A549 (cell line): ENCODE measurements around the gene AMZ2.

Source experiments
- BHLHE40 ChIP-seq: IDR thresholded peaks from 2 replicates; pipeline ENCODE4 v1.6.1; 2012; ENCODE audit warnings: low read depth, low read length, inconsistent platforms
- CHD2 ChIP-seq: fragments of 150-350 bp; IDR thresholded peaks from 2 replicates; pipeline ENCODE4 v1.6.1; 2014; ENCODE audit warnings: low read length; ENCODE audit not compliant: partially characterized antibody
- EHMT2 ChIP-seq: fragments of 200-600 bp; sonication (generic); IDR thresholded peaks from 2 replicates; pipeline ENCODE4 v1.6.1; 2016; ENCODE audit warnings: antibody characterized with exemption, low read depth, mild to moderate bottlenecking, moderate library complexity
- EP300 ChIP-seq, 2 experiments: fragments of >200 bp; sonication (Bioruptor Twin); formaldehyde crosslinking; IDR thresholded peaks; 2 replicates in 1 of 2; 3 replicates in 1 of 2; pipeline ENCODE4 v1.6.1; 2016 to 2017
- ESRRA ChIP-seq: fragments of 150-350 bp; IDR thresholded peaks from 2 replicates; pipeline ENCODE4 v1.6.1; 2014; ENCODE audit warnings: mild to moderate bottlenecking, low read length, borderline replicate concordance
- JUNB ChIP-seq: fragments of >200 bp; sonication (Bioruptor Twin); formaldehyde crosslinking; IDR thresholded peaks from 2 replicates; pipeline ENCODE4 v1.6.1; 2016
- MAFK ChIP-seq: fragments of 450-650 bp; IDR thresholded peaks from 2 replicates; pipeline ENCODE4 v1.6.1; 2014; ENCODE audit not compliant: partially characterized antibody
- POLR2A ChIP-seq: IDR thresholded peaks from 2 replicates; pipeline ENCODE4 v1.6.1; 2012; ENCODE audit warnings: mild to moderate bottlenecking, low read length
- TFCP2L1 ChIP-seq: fragments of 250-450 bp; sonication (Bioruptor Pico); IDR thresholded peaks from 2 replicates; pipeline ENCODE4 v1.5.0; 2021; ENCODE audit warnings: mild to moderate bottlenecking
- ZFP36 ChIP-seq: fragments of 450-650 bp; IDR thresholded peaks from 2 replicates; pipeline ENCODE4 v1.6.1; 2014; ENCODE audit warnings: borderline replicate concordance; ENCODE audit not compliant: partially characterized antibody
- TF ChIP-seq, protein P1 (sequence below): fragments of >200 bp; sonication (Bioruptor Twin); formaldehyde crosslinking; IDR thresholded peaks from 3 replicates; pipeline ENCODE4 v1.5.1; 2016
- TF ChIP-seq, protein P2 (sequence below): fragments of 450-650 bp; IDR thresholded peaks from 2 replicates; pipeline ENCODE4 v1.6.1; 2014; ENCODE audit warnings: antibody characterized with exemption
- TF ChIP-seq, protein P3 (sequence below): fragments of 200-600 bp; sonication (generic); IDR thresholded peaks from 2 replicates; pipeline ENCODE4 v1.6.1; 2016; ENCODE audit warnings: antibody characterized with exemption, mild to moderate bottlenecking, moderate library complexity
- TF ChIP-seq, protein P4 (sequence below): IDR thresholded peaks from 2 replicates; pipeline ENCODE4 v1.6.1; 2012

DNA sequence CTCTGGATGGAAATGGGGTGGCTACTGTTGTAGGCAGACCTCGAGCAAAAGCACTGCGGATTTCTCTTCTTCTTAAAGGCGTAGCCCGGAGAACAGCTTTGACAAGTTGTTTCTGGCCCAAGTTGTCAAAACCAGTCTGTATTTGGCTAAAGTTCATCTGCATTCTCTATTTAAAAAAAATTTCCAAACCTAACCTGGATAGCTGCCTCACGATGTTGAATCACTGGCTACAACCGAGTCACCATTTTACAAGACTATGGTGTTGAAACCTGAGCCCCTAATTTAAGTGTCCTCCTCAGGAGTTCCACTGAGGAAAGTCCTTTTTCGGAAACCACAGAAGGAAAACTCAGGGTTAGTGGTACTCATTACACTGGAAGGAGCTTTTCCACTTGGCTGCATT is 41.6 kb downstream of the AMZ2 start:
- TF ChIP-seq, protein P1, sequence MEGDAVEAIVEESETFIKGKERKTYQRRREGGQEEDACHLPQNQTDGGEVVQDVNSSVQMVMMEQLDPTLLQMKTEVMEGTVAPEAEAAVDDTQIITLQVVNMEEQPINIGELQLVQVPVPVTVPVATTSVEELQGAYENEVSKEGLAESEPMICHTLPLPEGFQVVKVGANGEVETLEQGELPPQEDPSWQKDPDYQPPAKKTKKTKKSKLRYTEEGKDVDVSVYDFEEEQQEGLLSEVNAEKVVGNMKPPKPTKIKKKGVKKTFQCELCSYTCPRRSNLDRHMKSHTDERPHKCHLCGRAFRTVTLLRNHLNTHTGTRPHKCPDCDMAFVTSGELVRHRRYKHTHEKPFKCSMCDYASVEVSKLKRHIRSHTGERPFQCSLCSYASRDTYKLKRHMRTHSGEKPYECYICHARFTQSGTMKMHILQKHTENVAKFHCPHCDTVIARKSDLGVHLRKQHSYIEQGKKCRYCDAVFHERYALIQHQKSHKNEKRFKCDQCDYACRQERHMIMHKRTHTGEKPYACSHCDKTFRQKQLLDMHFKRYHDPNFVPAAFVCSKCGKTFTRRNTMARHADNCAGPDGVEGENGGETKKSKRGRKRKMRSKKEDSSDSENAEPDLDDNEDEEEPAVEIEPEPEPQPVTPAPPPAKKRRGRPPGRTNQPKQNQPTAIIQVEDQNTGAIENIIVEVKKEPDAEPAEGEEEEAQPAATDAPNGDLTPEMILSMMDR, result no peak
- TF ChIP-seq, protein P2, sequence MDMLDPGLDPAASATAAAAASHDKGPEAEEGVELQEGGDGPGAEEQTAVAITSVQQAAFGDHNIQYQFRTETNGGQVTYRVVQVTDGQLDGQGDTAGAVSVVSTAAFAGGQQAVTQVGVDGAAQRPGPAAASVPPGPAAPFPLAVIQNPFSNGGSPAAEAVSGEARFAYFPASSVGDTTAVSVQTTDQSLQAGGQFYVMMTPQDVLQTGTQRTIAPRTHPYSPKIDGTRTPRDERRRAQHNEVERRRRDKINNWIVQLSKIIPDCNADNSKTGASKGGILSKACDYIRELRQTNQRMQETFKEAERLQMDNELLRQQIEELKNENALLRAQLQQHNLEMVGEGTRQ, result no peak
- TF ChIP-seq JUNB, result no peak
- no peak for TF ChIP-seq BHLHE40
- TF ChIP-seq EHMT2, result no peak
- TF ChIP-seq CHD2, result no peak
- TF ChIP-seq ESRRA, result no peak
- TF ChIP-seq EP300 (IDR thresholded peaks at IDR 0.05), result no peak
- no peak for TF ChIP-seq TFCP2L1 (CRISPR knock-in tag)
- no peak for TF ChIP-seq POLR2A
- TF ChIP-seq ZFP36, result no peak
- TF ChIP-seq MAFK, result no peak
- TF ChIP-seq, protein P3, sequence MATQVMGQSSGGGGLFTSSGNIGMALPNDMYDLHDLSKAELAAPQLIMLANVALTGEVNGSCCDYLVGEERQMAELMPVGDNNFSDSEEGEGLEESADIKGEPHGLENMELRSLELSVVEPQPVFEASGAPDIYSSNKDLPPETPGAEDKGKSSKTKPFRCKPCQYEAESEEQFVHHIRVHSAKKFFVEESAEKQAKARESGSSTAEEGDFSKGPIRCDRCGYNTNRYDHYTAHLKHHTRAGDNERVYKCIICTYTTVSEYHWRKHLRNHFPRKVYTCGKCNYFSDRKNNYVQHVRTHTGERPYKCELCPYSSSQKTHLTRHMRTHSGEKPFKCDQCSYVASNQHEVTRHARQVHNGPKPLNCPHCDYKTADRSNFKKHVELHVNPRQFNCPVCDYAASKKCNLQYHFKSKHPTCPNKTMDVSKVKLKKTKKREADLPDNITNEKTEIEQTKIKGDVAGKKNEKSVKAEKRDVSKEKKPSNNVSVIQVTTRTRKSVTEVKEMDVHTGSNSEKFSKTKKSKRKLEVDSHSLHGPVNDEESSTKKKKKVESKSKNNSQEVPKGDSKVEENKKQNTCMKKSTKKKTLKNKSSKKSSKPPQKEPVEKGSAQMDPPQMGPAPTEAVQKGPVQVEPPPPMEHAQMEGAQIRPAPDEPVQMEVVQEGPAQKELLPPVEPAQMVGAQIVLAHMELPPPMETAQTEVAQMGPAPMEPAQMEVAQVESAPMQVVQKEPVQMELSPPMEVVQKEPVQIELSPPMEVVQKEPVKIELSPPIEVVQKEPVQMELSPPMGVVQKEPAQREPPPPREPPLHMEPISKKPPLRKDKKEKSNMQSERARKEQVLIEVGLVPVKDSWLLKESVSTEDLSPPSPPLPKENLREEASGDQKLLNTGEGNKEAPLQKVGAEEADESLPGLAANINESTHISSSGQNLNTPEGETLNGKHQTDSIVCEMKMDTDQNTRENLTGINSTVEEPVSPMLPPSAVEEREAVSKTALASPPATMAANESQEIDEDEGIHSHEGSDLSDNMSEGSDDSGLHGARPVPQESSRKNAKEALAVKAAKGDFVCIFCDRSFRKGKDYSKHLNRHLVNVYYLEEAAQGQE, result no peak
- TF ChIP-seq, protein P4, sequence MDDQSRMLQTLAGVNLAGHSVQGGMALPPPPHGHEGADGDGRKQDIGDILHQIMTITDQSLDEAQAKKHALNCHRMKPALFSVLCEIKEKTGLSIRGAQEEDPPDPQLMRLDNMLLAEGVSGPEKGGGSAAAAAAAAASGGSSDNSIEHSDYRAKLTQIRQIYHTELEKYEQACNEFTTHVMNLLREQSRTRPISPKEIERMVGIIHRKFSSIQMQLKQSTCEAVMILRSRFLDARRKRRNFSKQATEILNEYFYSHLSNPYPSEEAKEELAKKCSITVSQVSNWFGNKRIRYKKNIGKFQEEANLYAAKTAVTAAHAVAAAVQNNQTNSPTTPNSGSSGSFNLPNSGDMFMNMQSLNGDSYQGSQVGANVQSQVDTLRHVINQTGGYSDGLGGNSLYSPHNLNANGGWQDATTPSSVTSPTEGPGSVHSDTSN, result no peak
